H9 (cell line): ENCODE measurements around the gene BCAS3. TPM values are rescaled to one million over a fixed set of nuclear protein-coding genes. Genes with fewer than 3 reads are reported as not detected.

ENCODE experiments used
- DNase-seq: peaks from one replicate; pipeline ENCODE4 v3.0.0-alpha.2; 2017
- H2AFZ ChIP-seq: one replicate; pipeline ENCODE4 v1.6.1; 2013; ENCODE audit warnings: mild to moderate bottlenecking, low read length, control low read depth, moderate library complexity
- H2AK5ac ChIP-seq: 2 replicates; pipeline ENCODE4 v1.6.1; 2013; ENCODE audit warnings: low read length, control low read depth, mixed read lengths; ENCODE audit not compliant: insufficient read length
- H2BK120ac ChIP-seq: one replicate; pipeline ENCODE4 v1.6.1; 2013; ENCODE audit warnings: low read depth, mild to moderate bottlenecking, low read length, control low read depth, inconsistent platforms; ENCODE audit not compliant: poor library complexity, severe bottlenecking
- H2BK12ac ChIP-seq: 2 replicates; pipeline ENCODE4 v1.6.1; 2013; ENCODE audit warnings: low read length, control low read depth, mixed read lengths, low read depth; ENCODE audit not compliant: insufficient read length
- H2BK15ac ChIP-seq: 2 replicates; pipeline ENCODE4 v1.6.1; 2013; ENCODE audit warnings: low read depth, low read length, control low read depth
- H2BK20ac ChIP-seq: one replicate; pipeline ENCODE4 v1.6.1; 2013; ENCODE audit warnings: low read depth, mild to moderate bottlenecking, low read length, control low read depth, inconsistent platforms; ENCODE audit not compliant: poor library complexity, severe bottlenecking
- H2BK5ac ChIP-seq: 2 replicates; pipeline ENCODE4 v1.6.1; 2013; ENCODE audit warnings: low read length, control low read depth, mixed read lengths; ENCODE audit not compliant: insufficient read length
- H3K14ac ChIP-seq: 2 replicates; pipeline ENCODE4 v1.6.1; 2013; ENCODE audit warnings: low read length, control low read depth; ENCODE audit not compliant: insufficient read depth
- H3K18ac ChIP-seq: 2 replicates; pipeline ENCODE4 v1.6.1; 2013; ENCODE audit warnings: low read depth, mild to moderate bottlenecking, mixed read lengths, low read length, control low read depth; ENCODE audit not compliant: insufficient read length
- H3K23ac ChIP-seq: 2 replicates; pipeline ENCODE4 v1.6.1; 2013; ENCODE audit warnings: low read length, control low read depth, mixed read lengths, low read depth; ENCODE audit not compliant: insufficient read length
- H3K23me2 ChIP-seq: 2 replicates; pipeline ENCODE4 v1.6.1; 2013; ENCODE audit warnings: low read depth, mild to moderate bottlenecking, mixed read lengths, low read length, control low read depth; ENCODE audit not compliant: insufficient read length, poor library complexity, severe bottlenecking
- H3K27ac ChIP-seq: 2 replicates; pipeline ENCODE4 v1.5.1; 2013; ENCODE audit warnings: low read length, control low read depth, mixed read lengths, low read depth; ENCODE audit not compliant: insufficient read length
- H3K27me3 ChIP-seq: 2 replicates; pipeline ENCODE4 v1.6.1; 2013; ENCODE audit warnings: low read length, control low read depth, inconsistent platforms; ENCODE audit not compliant: insufficient read depth
- H3K4ac ChIP-seq: 2 replicates; pipeline ENCODE4 v1.6.1; 2013; ENCODE audit warnings: low read depth, mild to moderate bottlenecking, control low read depth, inconsistent platforms, low read length, moderate library complexity
- H3K4me1 ChIP-seq: 2 replicates; pipeline ENCODE4 v1.6.1; 2013; ENCODE audit warnings: low read length, control low read depth, inconsistent platforms; ENCODE audit not compliant: insufficient read depth
- H3K4me2 ChIP-seq: 2 replicates; pipeline ENCODE4 v1.6.1; 2013; ENCODE audit warnings: low read length, control low read depth, mixed read lengths; ENCODE audit not compliant: insufficient read length, insufficient read depth
- H3K56ac ChIP-seq: 2 replicates; pipeline ENCODE4 v1.6.1; 2013; ENCODE audit warnings: low read depth, mild to moderate bottlenecking, mixed read lengths, low read length, control low read depth; ENCODE audit not compliant: insufficient read length
- H3K79me1 ChIP-seq: 2 replicates; pipeline ENCODE4 v1.6.1; 2013; ENCODE audit warnings: low read depth, mild to moderate bottlenecking, moderate library complexity, low read length, control low read depth, inconsistent platforms; ENCODE audit not compliant: insufficient read depth, poor library complexity, severe bottlenecking
- H3K79me2 ChIP-seq: 2 replicates; pipeline ENCODE4 v1.6.1; 2013; ENCODE audit warnings: low read length, control low read depth, inconsistent platforms; ENCODE audit not compliant: insufficient read depth
- H3K9ac ChIP-seq: 2 replicates; pipeline ENCODE4 v1.6.1; 2013; ENCODE audit warnings: low read length, control low read depth, mixed read lengths; ENCODE audit not compliant: insufficient read length; ENCODE audit errors: extremely low read depth
- H3K9me3 ChIP-seq: one replicate; pipeline ENCODE4 v1.6.1; 2013; ENCODE audit warnings: low read depth, low read length, inconsistent platforms; ENCODE audit not compliant: control insufficient read depth
- H3T11ph ChIP-seq: one replicate; pipeline ENCODE4 v1.6.1; 2013; ENCODE audit warnings: mild to moderate bottlenecking, low read length, control low read depth, inconsistent platforms
- H4K20me1 ChIP-seq: one replicate; pipeline ENCODE4 v1.6.1; 2013; ENCODE audit not compliant: control insufficient read depth, insufficient read length, insufficient read depth
- H4K5ac ChIP-seq: 2 replicates; pipeline ENCODE4 v1.6.1; 2013; ENCODE audit warnings: low read depth, mild to moderate bottlenecking, mixed read lengths, low read length, control low read depth; ENCODE audit not compliant: insufficient read length
- H4K8ac ChIP-seq: replicated peaks from 2 replicates; pipeline ENCODE4 v1.6.1; 2013; ENCODE audit warnings: low read length, control low read depth, mixed read lengths, low read depth; ENCODE audit not compliant: insufficient read length
- H4K91ac ChIP-seq: 2 replicates; pipeline ENCODE4 v1.6.1; 2013; ENCODE audit warnings: low read depth, mild to moderate bottlenecking, moderate library complexity, mixed read lengths, low read length, control low read depth; ENCODE audit not compliant: insufficient read length
- H3K27ac Mint-ChIP-seq, 3 experiments: 2 replicates in 2 of 3; 3 replicates in 1 of 3; pipeline ENCODE4 v1.8.0; 2020 to 2021; ENCODE audit warnings: mixed read lengths in 3 of 3, mild to moderate bottlenecking in 1 of 3, moderate library complexity in 1 of 3
- H3K27me3 Mint-ChIP-seq: 2 replicates; pipeline ENCODE4 v1.8.0; 2021; ENCODE audit warnings: low read depth, mild to moderate bottlenecking, moderate library complexity, mixed read lengths
- H3K36me3 Mint-ChIP-seq, 3 experiments: 2 replicates in 2 of 3; 3 replicates in 1 of 3; pipeline ENCODE4 v1.8.0; 2020 to 2021; ENCODE audit warnings: low read depth in 3 of 3, mixed read lengths in 3 of 3; ENCODE audit not compliant: insufficient read depth in 1 of 3
- H3K4me1 Mint-ChIP-seq, 2 experiments: 2 replicates each; pipeline ENCODE4 v1.8.0; 2020; ENCODE audit warnings: mixed read lengths in 2 of 2
- H3K4me3 Mint-ChIP-seq, 2 experiments: 2 replicates in 1 of 2; 3 replicates in 1 of 2; pipeline ENCODE4 v1.8.0; 2020 to 2021; ENCODE audit warnings: mild to moderate bottlenecking in 2 of 2, mixed read lengths in 2 of 2, moderate library complexity in 1 of 2
- H3K9me3 Mint-ChIP-seq, 2 experiments: 2 replicates in 1 of 2; 3 replicates in 1 of 2; pipeline ENCODE4 v1.8.0; 2020; ENCODE audit warnings: mild to moderate bottlenecking in 2 of 2, mixed read lengths in 2 of 2, moderate library complexity in 1 of 2
- CTCF ChIP-seq: fragments of 200-600 bp; sonication (generic); conservative IDR thresholded peaks from 3 replicates; pipeline ENCODE4 v1.8.0; 2021; ENCODE audit warnings: antibody characterized with exemption, mild to moderate bottlenecking
- WGBS: extraction: QIAGEN DNeasy Blood & Tissue Kit; methylation state at CpG from one replicate; pipeline ENCODE4 v1.1.7; 2013; ENCODE audit warnings: missing lambda C conversion rate, low lambda C conversion rate, mixed read lengths; ENCODE audit not compliant: insufficient read length; ENCODE audit errors: extremely low coverage; 5-methylcytosine and 5-hydroxymethylcytosine counted together
- total RNA-seq: library from RNA; stranded (reverse); gene quantifications from 2 replicates; pipeline ENCODE4 v1.2.1, GENCODE V29; 2021

Gene BCAS3
- total RNA-seq, 1 experiment from 2014 or later: 22.4 TPM

DNA sequence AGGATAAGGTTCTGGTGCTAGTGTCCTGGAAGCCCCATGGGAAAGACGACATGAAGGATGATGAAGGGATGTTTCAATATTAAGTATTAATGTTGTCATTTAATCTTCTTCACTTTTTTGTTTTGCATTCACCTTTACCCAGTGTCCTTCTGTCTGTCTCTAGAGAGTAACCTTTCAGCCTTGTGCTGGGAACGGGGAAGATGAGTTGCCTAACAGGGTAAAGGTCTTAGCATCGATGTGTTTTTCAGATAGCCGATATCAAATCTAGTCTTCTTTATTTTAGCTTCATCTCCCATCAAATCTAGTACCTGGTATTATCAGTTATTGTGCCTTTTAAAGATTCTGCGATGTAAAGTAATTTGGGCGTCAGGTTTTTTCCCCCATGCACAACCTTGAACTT is 125.4 kb downstream of the BCAS3 start:
- H3K4me3 Mint-ChIP-seq: no peak overlapping the region
- H3K4me1 ChIP-seq: no peaks in the 10 kb centered on the region
- H2BK120ac ChIP-seq: no peak overlapping the region
- H3K23me2 ChIP-seq: no peaks in the 10 kb centered on the region
- H2BK5ac ChIP-seq: no peak overlapping the region
- no peak overlapping the region for H3K18ac ChIP-seq
- H3K27ac Mint-ChIP-seq: no peak overlapping the region
- no peak overlapping the region for H4K8ac ChIP-seq
- H3K23ac ChIP-seq: no peak overlapping the region
- no peak for TF ChIP-seq CTCF
- H3K79me1 ChIP-seq: no peaks in the 10 kb centered on the region
- no peaks in the 10 kb centered on the region for H3K9me3 Mint-ChIP-seq
- H4K91ac ChIP-seq: no peak overlapping the region
- H2AK5ac ChIP-seq: no peak overlapping the region
- H3K27ac ChIP-seq: no peak overlapping the region
- no peaks in the 10 kb centered on the region for H3K27me3 Mint-ChIP-seq
- H3K9me3 ChIP-seq: no peaks in the 10 kb centered on the region
- no peak overlapping the region for H3K4ac ChIP-seq
- WGBS: no CpG with 5 or more reads among the region's 6 CpGs
- no peak overlapping the region for H4K5ac ChIP-seq
- no peaks in the 10 kb centered on the region for H3K79me2 ChIP-seq
- no peak overlapping the region for H3K9ac ChIP-seq
- no peak overlapping the region for H2BK12ac ChIP-seq
- DNase-seq: no peak
- H3K4me1 Mint-ChIP-seq: peaks cover 5 to 6% of the 10 kb centered on the region in 2 experiments
- no peak overlapping the region for H3T11ph ChIP-seq
- no peak overlapping the region for H3K4me2 ChIP-seq
- no peak overlapping the region for H3K56ac ChIP-seq
- H3K14ac ChIP-seq: no peak overlapping the region
- H2BK15ac ChIP-seq: no peak overlapping the region
- H2AFZ ChIP-seq: no peak overlapping the region
- H4K20me1 ChIP-seq: no peaks in the 10 kb centered on the region
- no peaks in the 10 kb centered on the region for H3K27me3 ChIP-seq
- no peak overlapping the region for H2BK20ac ChIP-seq
- H3K36me3 Mint-ChIP-seq: no peaks in the 10 kb centered on the region
